Esophagus squamous epithelium (tissue), 4 donors: Measurements from ENCODE around the gene SEMA5A.

ENCODE experiments used
- POLR2A ChIP-seq, 4 donors: fragments of 450-650 bp; IDR thresholded peaks; one replicate each; pipeline ENCODE4 v1.6.1; 2017; ENCODE audit warnings: antibody characterized with exemption in 4 of 4, mild to moderate bottlenecking in 4 of 4, moderate library complexity in 3 of 4
- TF ChIP-seq, protein P1 (sequence below), 6 experiments: fragments of 450-650 bp in 4 of 6; fragments of 200-600 bp in 2 of 6; sonication (generic) in 2 of 6; IDR thresholded peaks; one replicate each; pipeline ENCODE4 v1.5.1; 2016 to 2019; ENCODE audit warnings: antibody characterized with exemption in 6 of 6, mild to moderate bottlenecking in 4 of 6, moderate library complexity in 4 of 6

DNA sequence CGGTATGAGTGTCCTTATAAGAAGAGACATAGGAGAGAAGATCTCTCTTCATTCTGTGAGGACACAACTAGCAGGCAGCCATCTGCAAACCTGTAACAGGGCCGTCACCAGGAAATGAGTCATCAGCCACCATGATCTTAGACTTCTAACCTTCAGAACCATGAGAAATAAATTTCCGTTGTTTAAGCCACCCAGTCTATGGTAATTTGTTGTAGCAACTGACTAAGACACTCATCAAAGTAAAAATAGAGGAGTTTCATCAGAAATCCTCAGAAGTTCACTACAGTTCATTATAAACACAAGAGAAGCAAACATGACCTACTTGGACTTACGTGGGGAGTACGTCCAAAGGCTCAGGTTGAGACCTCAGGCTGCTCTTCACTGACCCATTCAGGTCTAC, 357.7 kb downstream of the SEMA5A start:
- TF ChIP-seq, protein P1, sequence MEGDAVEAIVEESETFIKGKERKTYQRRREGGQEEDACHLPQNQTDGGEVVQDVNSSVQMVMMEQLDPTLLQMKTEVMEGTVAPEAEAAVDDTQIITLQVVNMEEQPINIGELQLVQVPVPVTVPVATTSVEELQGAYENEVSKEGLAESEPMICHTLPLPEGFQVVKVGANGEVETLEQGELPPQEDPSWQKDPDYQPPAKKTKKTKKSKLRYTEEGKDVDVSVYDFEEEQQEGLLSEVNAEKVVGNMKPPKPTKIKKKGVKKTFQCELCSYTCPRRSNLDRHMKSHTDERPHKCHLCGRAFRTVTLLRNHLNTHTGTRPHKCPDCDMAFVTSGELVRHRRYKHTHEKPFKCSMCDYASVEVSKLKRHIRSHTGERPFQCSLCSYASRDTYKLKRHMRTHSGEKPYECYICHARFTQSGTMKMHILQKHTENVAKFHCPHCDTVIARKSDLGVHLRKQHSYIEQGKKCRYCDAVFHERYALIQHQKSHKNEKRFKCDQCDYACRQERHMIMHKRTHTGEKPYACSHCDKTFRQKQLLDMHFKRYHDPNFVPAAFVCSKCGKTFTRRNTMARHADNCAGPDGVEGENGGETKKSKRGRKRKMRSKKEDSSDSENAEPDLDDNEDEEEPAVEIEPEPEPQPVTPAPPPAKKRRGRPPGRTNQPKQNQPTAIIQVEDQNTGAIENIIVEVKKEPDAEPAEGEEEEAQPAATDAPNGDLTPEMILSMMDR (IDR thresholded peaks at IDR 0.05), result no peak
- TF ChIP-seq POLR2A (IDR thresholded peaks at IDR 0.05), result no peak
